GM12878 (cell line): ENCODE results near the gene AMPH. TPM values are rescaled to one million over a fixed set of nuclear protein-coding genes. Genes with fewer than 3 reads are reported as not detected.

Experiments used
- ATAC-seq: fragments of 200-7000 bp; cut with Tn5 transposase; 3 replicates; pipeline ENCODE4 v1.9.1; 2020; ENCODE audit warnings: mild to moderate bottlenecking, moderate library complexity
- BruUV-seq: library from RNA; stranded (reverse); fragments of 400-500 nt; replicated peaks from 2 replicates; lab custom pipeline; 2021; lab: Mats Ljungman, UMichigan
- CTCF ChIA-PET: fragments of 300-600 bp; sonication (Branson Sonifier 250); formaldehyde crosslinking; extraction: SDS; loops from one replicate; lab custom pipeline; 2021; ENCODE audit warnings: inconsistent platforms; lab: Yijun Ruan, JAX
- POLR2A ChIA-PET: fragments of 350-600 bp; formaldehyde crosslinking; extraction: SDS; loops from one replicate; lab custom pipeline; 2021; ENCODE audit warnings: inconsistent platforms; lab: Charles Lee
- RAD21 ChIA-PET: fragments of 300-600 bp; sonication (Branson Sonifier 250); formaldehyde crosslinking; loops from one replicate; lab custom pipeline; 2023; ENCODE audit warnings: antibody characterized with exemption; ENCODE audit not compliant: unreplicated experiment; lab: Charles Lee
- SMC1A ChIA-PET: fragments of 300-600 bp; sonication (Branson Sonifier 250); formaldehyde crosslinking; loops from one replicate; lab custom pipeline; 2023; ENCODE audit not compliant: unreplicated experiment, uncharacterized antibody; lab: Charles Lee
- DNase-seq: peaks from one replicate; pipeline ENCODE4 v3.0.0-alpha.2; 2011; ENCODE audit warnings: low read depth, low spot score
- FAIRE-seq: peaks from 3 replicates; lab custom pipeline; 2011; peaks lifted over from hg19 to GRCh38; lab: Jason Lieb, UNC
- H2AFZ ChIP-seq: 2 replicates; pipeline ENCODE4 v1.6.0; 2011; ENCODE audit warnings: low read depth, low read length, control low read depth; ENCODE audit not compliant: control insufficient read depth
- H3K27ac ChIP-seq: 2 replicates; pipeline ENCODE4 v1.5.1; 2011; ENCODE audit warnings: control low read depth; ENCODE audit not compliant: control insufficient read depth, insufficient read depth
- H3K27me3 ChIP-seq, 2 experiments: replicated peaks in 1 of 2; 2 replicates each; pipeline versions ENCODE4 v1.6.0 to v1.6.1; 2011; ENCODE audit warnings: low read length in 1 of 2; ENCODE audit not compliant: control insufficient read depth in 2 of 2, insufficient read depth in 2 of 2
- H3K36me3 ChIP-seq, 2 experiments: 2 replicates each; pipeline ENCODE4 v1.5.1; 2011; ENCODE audit warnings: low read length in 1 of 2; ENCODE audit not compliant: control insufficient read depth in 2 of 2, insufficient read depth in 2 of 2
- H3K4me1 ChIP-seq: 2 replicates; pipeline ENCODE4 v1.6.1; 2011; ENCODE audit warnings: mild to moderate bottlenecking, low read length, moderate library complexity, mixed read lengths; ENCODE audit not compliant: control insufficient read depth, insufficient read depth
- H3K4me2 ChIP-seq: 2 replicates; pipeline ENCODE4 v1.6.0; 2011; ENCODE audit warnings: control low read depth; ENCODE audit not compliant: control insufficient read depth, insufficient read depth
- H3K4me3 ChIP-seq: fragments of 200-600 bp; sonication (generic); 2 replicates; pipeline ENCODE4 v1.5.1; 2016
- H3K79me2 ChIP-seq: 2 replicates; pipeline ENCODE4 v1.6.0; 2011; ENCODE audit warnings: low read length; ENCODE audit not compliant: control insufficient read depth, insufficient read depth
- H3K9ac ChIP-seq: 2 replicates; pipeline ENCODE4 v1.8.0; 2011; ENCODE audit warnings: low read length, control low read depth, mixed read lengths; ENCODE audit not compliant: control insufficient read depth, insufficient read depth
- H3K9me3 ChIP-seq: replicated peaks from 3 replicates; pipeline ENCODE4 v1.5.1; 2011; ENCODE audit warnings: mild to moderate bottlenecking, low read length; ENCODE audit not compliant: control insufficient read depth, insufficient read depth
- H4K20me1 ChIP-seq: 2 replicates; pipeline ENCODE4 v1.6.0; 2011; ENCODE audit not compliant: control insufficient read depth, insufficient read depth
- ATF2 ChIP-seq: IDR thresholded peaks from 2 replicates; pipeline ENCODE4 v1.6.1; 2012; ENCODE audit warnings: low read length, inconsistent platforms
- BCL3 ChIP-seq: IDR thresholded peaks from 2 replicates; pipeline ENCODE4 v1.6.1; 2011; ENCODE audit warnings: borderline replicate concordance, low read depth, mild to moderate bottlenecking, moderate library complexity, low read length; ENCODE audit not compliant: insufficient read depth, poor library complexity, severe bottlenecking
- CEBPB ChIP-seq, 2 experiments: fragments of 150-350 bp in 1 of 2; IDR thresholded peaks; 2 replicates each; pipeline ENCODE4 v1.6.1; 2012 to 2014; ENCODE audit warnings: low read depth in 2 of 2, low read length in 2 of 2, borderline replicate concordance in 1 of 2, inconsistent platforms in 1 of 2
- CTCF ChIP-seq, 3 experiments: IDR thresholded peaks in 2 of 3; conservative IDR thresholded peaks in 1 of 3; 2 replicates each; pipeline ENCODE4 v1.5.1; 2011; ENCODE audit warnings: low read depth in 3 of 3, low read length in 3 of 3, mild to moderate bottlenecking in 3 of 3, control low read depth in 2 of 3, moderate library complexity in 2 of 3, inconsistent platforms in 1 of 3, mixed read lengths in 1 of 3; ENCODE audit not compliant: control insufficient read depth in 2 of 3, insufficient read depth in 1 of 3; ENCODE audit errors: extremely low read depth in 1 of 3
- EZH2 ChIP-seq: IDR thresholded peaks from 2 replicates; pipeline ENCODE4 v1.6.1; 2012; ENCODE audit warnings: low read depth, mild to moderate bottlenecking, control low read depth, inconsistent platforms, low read length, borderline replicate concordance; ENCODE audit not compliant: control insufficient read depth
- HDGF ChIP-seq: fragments of 450-650 bp; IDR thresholded peaks from 2 replicates; pipeline ENCODE4 v1.6.1; 2016; ENCODE audit warnings: antibody characterized with exemption
- KAT2A ChIP-seq: conservative IDR thresholded peaks from 2 replicates; pipeline ENCODE4 v1.6.1; 2011; ENCODE audit warnings: low read depth, low read length; ENCODE audit not compliant: control insufficient read depth
- NR2C2 ChIP-seq: IDR thresholded peaks from 2 replicates; pipeline ENCODE4 v1.6.1; 2011; ENCODE audit warnings: borderline replicate concordance, low read depth; ENCODE audit not compliant: control insufficient read depth, insufficient read length
- RFX5 ChIP-seq: IDR thresholded peaks from 2 replicates; pipeline ENCODE4 v1.6.1; 2011; ENCODE audit warnings: low read depth, low read length, improper control_type of control experiment
- SIN3A ChIP-seq: IDR thresholded peaks from 2 replicates; pipeline ENCODE4 v1.6.1; 2012; ENCODE audit warnings: low read depth, low read length, improper control_type of control experiment
- TBL1XR1 ChIP-seq: IDR thresholded peaks from 2 replicates; pipeline ENCODE4 v1.6.1; 2012; ENCODE audit warnings: low read depth, low read length, improper control_type of control experiment
- ZNF592 ChIP-seq: fragments of 450-650 bp; IDR thresholded peaks from 2 replicates; pipeline ENCODE4 v1.6.1; 2017; ENCODE audit warnings: mild to moderate bottlenecking, moderate library complexity
- whole genome bisulfite sequencing: methylation state at CpG from one replicate; pipeline ENCODE4 v1.1.6; 2016; ENCODE audit warnings: low lambda C conversion rate; ENCODE audit not compliant: insufficient replicate concordance, insufficient coverage; ENCODE audit errors: missing lambda C conversion rate; 5-methylcytosine and 5-hydroxymethylcytosine counted together
- in situ Hi-C: fragments of 300-500 bp; cut with MboI; formaldehyde crosslinking; loops from 9 replicates; pipeline ENCODE4 v1.14.3; 2018; ENCODE audit warnings: mixed read lengths
- intact Hi-C: fragments of 100-400 bp; cut with micrococcal nuclease; formaldehyde crosslinking; loops from one replicate; pipeline ENCODE4 v1.14.2; 2022; ENCODE audit not compliant: unreplicated experiment
- polyA plus RNA-seq, 11 experiments: library from polyadenylated mRNA; depleted of rRNA in 4 of 11; unstranded in 6 of 11; stranded (reverse) in 5 of 11; fragments of >200 nt; fragmentation: Nextera tagmentation in 4 of 11; fragmentation: Illumina TruSeq in 1 of 11; extraction: Ambion mirVana in 4 of 11; extraction: Trizol in 1 of 11; gene quantifications; 1 replicate in 1 of 11; 2 replicates in 10 of 11; pipeline versions ENCODE4 v1.2.1 to v1.2.3, GENCODE V29; 2011 to 2016; ENCODE audit warnings: inconsistent platforms in 2 of 11, missing spikeins in 2 of 11, low read depth in 1 of 11
- total RNA-seq, 4 experiments: library from RNA; depleted of rRNA in 3 of 4; stranded (reverse); fragments of >200 nt in 3 of 4; fragmentation: Illumina TruSeq in 1 of 4; extraction: Trizol in 1 of 4; gene quantifications; 2 replicates each; pipeline versions ENCODE4 v1.2.1 to v1.2.3, GENCODE V29; 2013 to 2021

The AMPH gene
- total and polyA plus RNA-seq, 10 of the 15 experiments (the other 5 are each of a cell fraction or from before 2014, with no cell fraction given): 0.03 to 0.24 (median 0.08) TPM; not detected in 2

- RAD21 ChIA-PET: no interaction called here
- POLR2A ChIA-PET: no interaction called here
- SMC1A ChIA-PET: interaction anchor here (1.4 kb wide), 1 partner anchor 10 kb away, joined by 5 read pairs; no protein-coding TSS in a partner anchor
- TF ChIP-seq ZNF592 (no peak), ATF2 (no peak), KAT2A (no peak), RFX5 (no peak), EZH2 (no peak), CTCF (IDR thresholded peaks at IDR 0.05 in 2 of 3, conservative IDR thresholded peaks at IDR 0.05 in 1 of 3; ENCODE audit: control insufficient read depth in 2 of 3, extremely low read depth in 1 of 3, insufficient read depth in 1 of 3, low read depth in 3 of 3, low read length in 3 of 3) (no peak), TBL1XR1 (no peak), SIN3A (no peak), BCL3 (no peak), CEBPB (IDR thresholded peaks at IDR 0.05; ENCODE audit: borderline replicate concordance in 1 of 2, low read depth in 2 of 2, low read length in 2 of 2) (no peak), NR2C2 (no peak), HDGF (no peak)
- Histone ChIP-seq H4K20me1 (no peaks in the 10 kb centered on the region), H2AFZ (no peak overlapping the region), H3K9me3 (no peaks in the 10 kb centered on the region; the same call in 2 of the 3 replicates), H3K79me2 (no peaks in the 10 kb centered on the region), H3K4me1 (no peaks in the 10 kb centered on the region), H3K4me2 (no peak overlapping the region), H3K27ac (no peak overlapping the region), H3K4me3 (no peak overlapping the region), H3K9ac (no peak overlapping the region), H3K36me3 (no peaks in the 10 kb centered on the region), H3K27me3 (no peaks in the 10 kb centered on the region)
- in situ Hi-C loops (no loop called here), intact Hi-C loops (loop anchor here (10.0 kb wide), 1 partner anchor 164 kb away; no protein-coding TSS in a partner anchor)
- CTCF ChIA-PET: interaction anchor here (1.8 kb wide), 1 partner anchor 101 kb away, joined by 4 read pairs; no protein-coding TSS in a partner anchor
- DNase-seq (no peak), FAIRE-seq (no peak), ATAC-seq (no peak)
- BruUV-seq: no TSS peak
- WGBS: 40% methylated on average over 7 of the region's 7 CpGs
Measured at GRCh38 chr7:38558761-38559345, 72.3 kb downstream of the AMPH start.
